GM21619 (cell line): ENCODE data around the gene BNC2.

Experiments
- ATAC-seq: cut with Tn5 transposase; IDR thresholded peaks from one replicate; pipeline ENCODE4 v1.9.1; 2021; ENCODE audit not compliant: unreplicated experiment

BNC2 gene

DNA sequence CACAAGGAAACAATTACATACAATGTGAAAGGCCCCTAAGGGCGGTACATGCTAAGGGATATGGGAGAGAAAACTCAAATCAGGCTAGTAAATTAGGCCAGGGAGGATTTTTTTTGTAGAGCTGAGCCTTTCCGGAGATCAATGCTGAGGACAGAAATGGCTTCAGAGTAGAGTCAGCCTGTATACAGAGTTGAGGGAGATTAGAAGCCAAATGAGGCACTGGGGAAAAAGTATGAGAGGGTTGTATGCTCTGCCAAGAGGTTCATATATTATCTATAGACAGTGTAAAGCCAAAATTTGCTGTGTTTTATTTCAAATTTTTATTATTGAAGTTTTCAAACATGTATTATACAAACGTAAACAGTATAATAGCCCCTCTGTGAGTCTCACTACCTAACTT is 103.1 kb downstream of the BNC2 start:
- no peak for ATAC-seq

DNA sequence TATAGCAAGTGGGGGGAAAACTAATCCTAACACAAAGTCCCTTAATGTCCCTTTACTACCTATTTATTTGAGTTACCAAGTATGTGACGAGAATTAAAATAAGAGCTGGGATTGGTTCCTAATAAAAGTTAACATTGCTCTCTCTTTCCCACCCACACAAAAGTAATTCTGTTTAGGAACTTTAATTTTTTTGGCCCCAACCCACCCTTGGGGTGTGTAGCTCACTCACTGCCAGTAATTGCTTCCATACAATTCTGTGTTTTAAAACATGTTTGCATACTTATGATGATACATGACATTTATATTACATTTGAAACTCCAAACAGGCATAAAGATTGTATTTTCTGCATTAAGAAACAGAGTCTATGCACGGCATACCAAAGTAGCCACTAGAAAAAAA is 106.5 kb downstream of the BNC2 start:
- ATAC-seq, result no peak

DNA sequence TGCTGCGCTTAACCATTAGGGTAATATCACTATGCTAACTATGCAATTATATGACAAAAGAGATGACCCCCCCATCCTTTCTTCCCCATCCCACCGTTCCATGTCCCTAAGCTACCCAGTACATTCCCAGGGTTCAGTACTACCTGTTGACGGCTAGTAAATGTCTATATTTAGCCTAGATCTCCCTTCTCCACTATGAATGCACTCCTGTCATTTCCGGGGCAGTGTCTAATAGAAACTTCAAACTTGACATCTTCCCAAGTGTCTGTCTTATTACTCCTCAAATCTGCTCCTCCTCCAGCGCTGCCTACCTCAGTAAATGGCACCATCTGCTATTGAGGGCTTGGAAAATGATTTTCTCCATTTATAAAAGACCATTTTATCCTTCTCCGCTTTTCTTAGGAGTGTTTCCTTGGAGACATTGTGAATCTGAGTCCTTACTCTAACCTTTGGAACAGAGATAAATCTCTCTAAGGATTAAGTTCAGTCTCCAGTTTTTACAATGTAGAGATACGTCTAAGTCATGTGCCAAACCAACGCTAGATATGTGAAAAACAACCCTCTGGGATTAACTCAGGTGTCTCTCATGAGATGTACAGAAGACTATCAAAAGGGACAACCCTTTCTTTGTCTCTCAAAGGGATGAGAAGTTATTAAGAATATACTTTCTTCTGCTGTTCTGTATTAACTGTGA is 114.9 kb downstream of the BNC2 start:
- ATAC-seq, result no peak

DNA sequence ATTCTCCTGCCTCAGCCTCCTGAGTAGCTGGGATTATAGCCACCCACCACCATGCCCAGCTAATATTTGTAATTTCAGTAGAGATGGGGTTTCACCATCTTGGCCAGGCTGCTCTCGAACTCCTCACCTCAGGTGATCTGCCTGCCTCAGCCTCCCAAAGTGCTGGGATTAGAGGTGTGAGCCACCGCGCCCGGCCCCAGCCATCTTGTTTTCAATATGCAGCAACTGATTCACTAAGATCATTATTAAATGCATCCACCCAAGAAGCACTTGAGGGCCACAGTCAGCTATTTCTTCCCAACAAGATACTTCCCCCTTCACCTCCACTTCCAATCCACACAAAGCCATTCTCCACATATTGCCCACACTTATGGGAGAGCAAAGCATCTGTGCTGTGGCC is 115.8 kb downstream of the BNC2 start:
- ATAC-seq, result no peak

DNA sequence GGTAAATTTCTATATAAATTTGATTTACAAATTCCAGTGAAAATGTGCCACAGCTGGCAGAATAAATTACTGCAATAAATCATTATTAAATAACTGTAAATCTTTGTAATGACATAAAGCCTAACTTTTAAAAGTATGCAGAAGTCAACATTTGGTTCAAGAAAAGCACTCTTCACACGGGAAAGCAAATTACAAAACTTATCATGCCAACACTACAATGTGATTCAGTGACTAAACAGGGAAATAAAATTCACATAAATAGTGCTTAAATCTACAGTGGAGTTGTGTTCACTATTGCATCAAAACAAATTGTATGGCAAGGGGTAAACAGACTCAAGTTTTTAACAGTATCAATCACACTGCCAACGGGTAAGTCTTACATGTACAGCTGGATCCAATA is 117.2 kb downstream of the BNC2 start:
- no peak for ATAC-seq

DNA sequence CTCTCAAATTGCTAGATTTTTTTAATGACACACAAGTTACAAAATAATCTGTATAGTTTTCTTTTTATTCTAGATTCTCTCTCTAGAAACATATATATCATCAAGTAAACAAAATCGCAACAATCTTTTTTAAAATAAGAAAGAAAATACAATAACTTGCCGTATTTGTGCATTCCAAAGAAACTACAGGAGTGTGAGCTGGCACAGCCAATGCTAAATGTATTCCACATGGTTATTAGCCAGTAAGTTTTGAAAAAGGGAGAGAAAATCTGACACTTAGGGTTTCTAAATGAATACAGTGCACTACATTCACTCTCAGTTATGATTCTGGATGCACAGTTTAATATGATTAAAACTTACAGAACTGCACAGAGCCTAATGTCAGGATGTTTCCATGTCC is 117.9 kb downstream of the BNC2 start:
- no peak for ATAC-seq

DNA sequence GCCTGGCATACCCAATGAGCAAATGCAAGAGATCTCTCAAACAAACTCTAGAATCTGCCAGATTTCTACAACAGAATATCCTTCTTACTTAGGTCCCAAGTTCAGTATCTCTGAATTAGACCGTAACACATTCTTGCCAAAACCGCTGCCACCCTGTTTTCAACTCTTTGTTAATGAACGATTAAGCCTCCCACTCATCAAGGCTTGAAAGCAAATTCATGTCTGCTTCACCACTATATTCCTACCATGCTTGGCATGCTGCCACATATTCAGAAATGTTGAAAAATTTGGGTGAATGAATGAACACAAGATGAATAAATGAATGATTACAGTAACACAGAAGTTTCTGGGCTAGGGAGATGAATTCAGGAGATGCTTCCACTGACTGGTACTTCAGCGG is 119.9 kb downstream of the BNC2 start:
- no peak for ATAC-seq

DNA sequence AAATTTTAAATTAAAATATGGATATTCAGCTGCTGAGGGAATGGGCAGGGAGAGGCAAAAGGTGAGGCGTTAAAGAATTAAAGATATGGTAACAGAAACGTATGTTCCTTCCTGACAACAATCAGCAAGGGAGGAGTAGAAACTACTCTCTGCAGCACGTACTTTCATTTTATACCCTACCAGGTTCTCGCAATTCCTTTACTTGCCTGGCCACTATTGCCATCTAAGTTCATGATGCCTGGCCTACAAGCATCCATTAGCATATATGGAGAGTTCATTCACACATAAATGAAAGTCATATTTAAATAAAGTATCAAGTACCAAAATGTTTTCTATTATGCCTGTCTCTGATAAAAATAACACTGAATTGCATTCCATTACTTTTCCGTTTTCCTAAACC is 125.1 kb downstream of the BNC2 start:
- no peak for ATAC-seq

DNA sequence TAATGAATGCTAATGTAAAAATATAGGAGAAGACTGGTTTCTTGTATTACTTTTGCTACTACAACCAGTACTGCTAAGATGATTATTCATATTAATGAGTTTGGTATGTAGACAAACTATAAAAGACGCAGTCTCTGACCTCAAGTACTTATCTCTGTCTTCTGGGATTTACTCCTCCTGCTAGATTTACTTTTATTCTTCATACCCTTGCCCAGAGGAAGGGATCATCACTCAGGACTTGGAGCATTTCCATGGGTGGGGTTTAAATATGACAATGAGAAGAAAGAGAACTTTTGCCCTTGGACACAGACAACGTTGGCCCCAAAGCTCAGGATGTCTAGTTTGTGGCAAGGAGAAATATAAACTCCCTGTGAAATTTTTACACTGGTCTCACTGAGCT is 126.1 kb downstream of the BNC2 start:
- no peak for ATAC-seq

DNA sequence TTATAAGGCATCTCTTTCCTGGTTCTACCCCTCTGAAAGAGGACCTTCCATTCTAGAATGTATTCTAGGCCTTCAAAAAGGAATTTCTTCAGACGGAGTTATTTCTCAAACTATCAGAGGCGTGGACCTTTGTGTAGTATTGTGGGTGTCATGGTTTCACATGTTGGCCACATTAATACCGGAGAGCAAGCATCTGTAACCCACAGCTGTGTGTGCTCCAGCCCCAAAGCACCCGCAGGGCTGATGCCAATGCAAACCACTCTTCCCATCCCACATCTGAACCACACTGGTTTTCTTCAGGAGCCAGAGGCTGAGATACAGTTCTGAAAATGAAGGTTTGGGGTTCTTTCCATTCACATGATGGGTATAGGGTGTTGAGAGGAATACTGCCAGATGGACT is 127.1 kb downstream of the BNC2 start:
- no peak for ATAC-seq

DNA sequence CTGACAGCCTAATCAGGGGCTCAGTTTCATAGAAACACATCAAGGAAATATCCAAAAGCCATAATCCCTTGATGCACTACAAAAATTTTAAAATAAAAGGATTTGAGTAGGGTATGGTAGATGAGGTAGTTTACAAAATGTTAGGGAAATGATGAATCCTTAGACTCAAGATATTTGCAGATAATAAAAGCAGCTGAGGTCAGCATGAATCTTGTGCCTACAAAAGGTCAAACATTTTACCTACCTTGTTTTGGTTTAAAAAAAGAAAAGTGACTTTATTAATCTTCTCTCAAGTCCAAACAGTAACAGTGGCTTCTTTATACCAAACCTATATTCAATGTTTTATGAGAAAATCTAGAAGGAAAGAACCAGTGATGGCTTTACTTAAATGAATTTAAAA is 135.5 kb downstream of the BNC2 start:
- ATAC-seq, result no peak

DNA sequence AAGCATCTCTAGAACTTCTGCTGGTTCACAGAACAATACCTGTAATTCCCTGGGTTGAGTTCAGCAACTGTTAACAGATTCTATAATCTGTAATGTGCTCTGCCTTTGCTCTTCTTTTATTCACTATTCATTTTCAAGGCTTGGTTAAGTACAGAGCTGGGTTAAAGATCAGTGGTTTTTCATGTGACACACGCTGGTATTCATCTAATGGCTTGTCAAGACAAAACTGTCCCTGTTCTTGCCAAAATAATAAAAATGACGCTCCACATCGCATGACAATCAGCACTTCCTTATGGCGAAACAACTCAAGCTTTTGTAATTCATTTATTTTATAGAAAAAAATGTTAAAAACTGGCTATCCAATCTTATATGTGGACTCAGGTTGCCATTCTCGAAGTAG is 137.9 kb downstream of the BNC2 start:
- no peak for ATAC-seq

DNA sequence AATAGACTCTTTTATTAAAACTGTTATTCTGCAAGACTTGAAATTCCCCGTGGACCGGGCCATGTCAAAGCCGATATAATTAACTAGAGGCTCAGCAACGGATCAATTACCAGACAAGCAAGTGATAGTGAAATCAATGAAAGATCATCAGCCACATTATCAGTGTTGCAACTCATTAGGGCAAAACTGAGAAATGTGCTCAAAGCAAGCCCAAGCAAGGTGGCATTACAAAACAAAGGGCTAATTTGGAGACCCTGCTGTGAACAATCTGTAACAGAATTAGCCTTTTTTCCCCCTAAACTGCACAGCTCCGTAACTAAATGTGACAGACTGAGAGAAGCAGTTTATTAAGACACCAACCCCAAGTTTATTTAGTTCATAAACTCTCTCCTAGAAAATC is 140.3 kb downstream of the BNC2 start:
- no peak for ATAC-seq

DNA sequence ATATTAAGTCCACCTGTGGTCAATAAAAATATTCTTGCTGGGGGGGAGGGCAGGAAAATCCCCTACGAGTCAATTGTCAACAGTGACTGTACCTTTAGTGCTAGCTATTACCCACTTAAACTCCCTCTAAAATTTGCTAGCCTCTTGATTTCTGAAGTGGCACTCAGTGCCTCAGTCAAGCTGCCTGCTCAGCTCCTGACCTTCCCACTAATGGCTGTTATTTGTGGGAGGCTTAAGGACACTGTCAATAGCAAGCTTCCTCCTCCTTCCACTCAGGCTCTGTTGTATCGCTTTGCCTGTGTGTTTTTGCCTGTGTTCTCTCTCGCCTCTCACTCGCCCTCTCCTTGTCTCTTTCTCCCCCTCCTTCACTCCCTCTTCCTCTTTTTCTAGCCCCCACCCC is 140.8 kb downstream of the BNC2 start:
- ATAC-seq, result no peak

DNA sequence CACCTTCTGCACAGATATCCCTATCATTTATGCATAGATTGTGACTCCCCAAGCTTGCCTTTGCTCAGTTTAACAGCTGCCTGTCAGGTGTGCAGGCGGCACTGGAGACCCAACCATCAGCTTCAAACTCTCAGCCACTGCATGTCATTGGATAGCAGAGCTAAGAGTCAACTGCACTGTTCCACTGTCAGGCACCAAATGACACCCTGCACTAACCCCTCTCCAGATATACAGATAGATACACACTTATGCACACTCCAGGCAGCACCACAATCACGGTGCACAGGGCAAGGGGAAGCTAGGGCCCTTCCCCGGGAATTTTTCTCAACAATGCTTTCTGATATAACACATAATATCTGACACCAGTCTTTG is 142.3 kb downstream of the BNC2 start:
- no peak for ATAC-seq

DNA sequence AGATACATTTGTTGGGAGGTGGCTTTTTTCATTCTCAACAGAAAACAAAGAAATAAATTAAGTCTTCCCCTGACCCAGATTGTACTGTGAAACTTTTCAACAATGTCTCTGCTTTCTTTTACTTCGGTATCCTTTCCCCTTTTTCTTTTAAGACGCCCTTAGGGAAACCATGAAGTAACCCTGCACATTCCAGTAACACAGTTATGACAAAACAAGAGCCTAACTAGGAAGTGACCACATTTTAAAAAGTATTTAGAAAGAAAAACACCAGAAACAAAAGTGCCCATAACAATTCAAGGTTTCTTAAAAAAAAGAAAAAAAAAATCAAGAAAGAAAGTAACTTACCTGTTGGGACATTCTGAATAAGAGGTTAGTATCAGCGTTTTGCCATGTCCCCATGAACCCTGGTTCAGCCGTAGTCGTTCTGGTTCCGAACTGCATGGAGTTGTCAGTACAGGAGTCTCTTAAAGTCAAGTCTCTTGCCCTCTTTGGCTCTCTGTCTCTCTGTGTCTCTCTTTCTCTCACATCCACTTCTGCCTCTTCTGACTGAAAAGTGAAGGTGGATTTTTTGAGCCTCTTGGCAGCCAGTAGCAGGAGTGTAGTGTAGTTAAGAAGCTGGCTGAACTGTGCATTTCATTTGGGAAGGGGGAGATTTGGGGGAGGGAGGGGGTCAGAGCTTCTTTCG is 142.9 kb downstream of the BNC2 start:
- no peak for ATAC-seq

DNA sequence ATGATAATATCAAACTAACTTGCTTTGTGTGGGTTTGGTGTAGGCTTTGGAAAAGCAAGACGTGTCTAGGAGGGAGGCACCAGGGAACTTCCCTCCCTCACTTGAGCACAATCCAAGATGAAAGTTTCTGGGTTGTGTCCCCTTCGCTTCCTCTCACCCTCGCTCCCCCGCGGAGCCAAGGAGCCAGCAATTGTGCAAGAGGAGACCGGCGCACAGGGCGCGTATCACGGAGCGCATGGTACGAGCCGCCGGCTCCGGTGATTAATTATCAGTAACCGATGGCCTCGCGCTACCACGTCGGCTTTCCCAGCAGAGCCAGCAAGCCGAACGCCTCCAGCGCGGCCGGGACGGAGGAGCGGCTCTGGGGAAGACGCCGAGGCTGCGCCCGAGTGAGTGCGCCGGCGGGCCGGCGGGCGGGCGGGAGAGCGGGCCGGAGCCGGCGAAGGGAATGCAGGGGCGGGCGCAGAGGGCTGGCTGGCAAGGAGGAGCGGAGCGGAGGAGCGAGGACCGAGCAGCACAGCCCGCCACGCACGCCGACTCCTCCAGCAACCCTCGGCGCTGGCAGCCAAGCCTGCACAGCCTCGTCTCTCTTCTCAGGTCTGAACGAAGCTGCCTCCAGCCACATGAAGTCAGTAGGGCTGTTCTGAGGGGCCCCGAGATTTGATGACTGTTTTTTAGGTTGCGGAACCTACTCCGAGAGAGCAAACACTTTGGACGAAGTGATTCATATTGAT is 143.6 kb downstream of the BNC2 start:
- no peak for ATAC-seq

DNA sequence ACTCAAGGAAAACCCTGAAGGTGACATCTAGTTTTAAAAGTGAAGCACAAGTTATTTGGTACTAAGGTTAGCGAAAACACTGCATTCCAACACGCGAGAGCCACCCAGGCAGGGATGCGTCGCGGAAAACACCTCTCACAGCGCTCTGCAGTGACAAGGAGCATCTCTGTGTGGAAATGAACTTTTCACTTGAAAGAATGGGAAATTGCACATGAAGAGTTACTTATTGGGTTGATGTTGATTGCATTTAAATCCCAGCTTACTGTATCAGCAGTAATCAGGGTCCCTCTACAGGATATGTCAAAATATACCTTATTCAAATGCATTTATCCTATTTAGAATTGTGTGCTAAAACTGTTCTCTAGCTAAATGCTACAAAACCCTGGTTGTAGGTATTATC is 144.4 kb downstream of the BNC2 start:
- ATAC-seq, result no peak

DNA sequence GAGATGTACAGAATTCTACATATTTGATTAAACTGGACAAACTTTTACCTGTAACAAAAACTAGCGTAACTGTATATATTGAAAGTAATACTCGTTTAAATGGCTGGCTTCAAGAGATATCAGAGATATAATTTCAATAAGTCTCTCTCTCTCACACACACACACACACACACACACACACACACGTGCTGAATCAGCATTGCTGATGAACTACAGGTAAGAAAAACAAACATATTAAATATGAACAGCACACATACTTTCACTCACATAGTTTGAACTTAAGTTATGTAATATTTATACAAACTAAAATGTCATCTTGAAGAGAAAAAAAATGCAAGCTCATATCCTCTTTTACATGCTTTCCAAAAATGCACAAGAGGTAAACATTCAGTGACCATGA is 145.4 kb downstream of the BNC2 start:
- ATAC-seq, result no peak

DNA sequence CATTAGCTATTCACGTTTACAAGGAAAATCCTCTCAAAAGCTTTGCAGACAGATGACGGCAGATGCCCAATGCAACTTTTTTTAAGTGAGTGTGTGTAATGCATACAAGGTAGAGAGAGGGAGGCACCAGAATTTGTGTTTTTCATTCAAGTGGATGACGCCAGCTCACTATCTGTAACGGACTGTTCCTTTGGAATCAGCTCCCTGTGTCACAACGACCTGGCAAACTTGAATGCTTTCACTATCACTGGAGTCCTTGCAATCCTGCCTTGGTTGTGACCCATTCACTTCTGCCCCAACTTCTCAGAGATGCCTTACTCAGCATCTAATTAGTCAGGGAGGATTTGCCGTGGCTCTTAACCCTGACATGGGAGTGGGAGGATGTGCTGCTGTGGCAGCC is 148.5 kb downstream of the BNC2 start:
- no peak for ATAC-seq

DNA sequence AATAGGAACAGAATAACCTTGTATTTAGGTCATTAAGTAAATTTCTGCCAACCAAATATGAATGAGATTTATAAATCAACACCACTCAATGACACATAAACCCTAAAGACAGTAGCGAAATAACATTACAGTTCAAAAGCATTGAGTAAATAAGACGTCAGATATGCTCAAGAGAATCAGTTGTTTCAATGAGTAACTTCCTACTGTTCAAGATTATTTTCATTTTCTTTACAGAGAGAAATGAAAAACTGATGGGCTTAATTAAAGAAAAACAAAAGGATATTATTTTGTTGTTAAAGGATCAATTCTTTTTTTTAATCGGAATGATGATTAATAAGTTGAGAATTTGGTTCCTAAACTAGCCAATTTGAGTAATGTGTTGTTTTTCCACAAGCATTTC is 150.1 kb downstream of the BNC2 start:
- no peak for ATAC-seq

DNA sequence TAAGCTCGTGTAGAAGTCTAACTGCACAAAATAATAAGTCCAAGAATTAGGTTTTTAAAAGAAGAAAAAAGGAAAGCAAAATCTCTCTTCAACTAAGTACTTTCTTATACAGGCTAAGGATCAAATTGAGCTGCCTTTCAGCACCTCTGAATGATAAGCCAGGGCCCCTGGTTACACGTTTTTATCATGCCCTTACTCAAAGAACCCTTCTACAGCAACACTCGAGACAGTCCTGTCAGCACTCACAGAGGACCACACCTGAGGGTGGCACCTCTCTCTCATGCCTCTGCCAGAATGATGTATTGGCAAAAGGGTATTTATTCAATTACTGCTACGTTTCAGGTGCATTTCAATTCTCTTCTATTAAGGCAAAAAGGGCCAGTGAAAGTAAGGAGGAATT is 150.5 kb downstream of the BNC2 start:
- no peak for ATAC-seq
